Measurements from ENCODE around the gene NARS2. TPM values are rescaled to one million over a fixed set of nuclear protein-coding genes. Genes with fewer than 3 reads are reported as not detected.

NARS2 gene
- total and polyA plus RNA-seq, 9 of the 15 experiments (the other 6 are each of a cell fraction or from before 2014, with no cell fraction given), result 26.8 to 48.0 (median 34.2) TPM

DNA sequence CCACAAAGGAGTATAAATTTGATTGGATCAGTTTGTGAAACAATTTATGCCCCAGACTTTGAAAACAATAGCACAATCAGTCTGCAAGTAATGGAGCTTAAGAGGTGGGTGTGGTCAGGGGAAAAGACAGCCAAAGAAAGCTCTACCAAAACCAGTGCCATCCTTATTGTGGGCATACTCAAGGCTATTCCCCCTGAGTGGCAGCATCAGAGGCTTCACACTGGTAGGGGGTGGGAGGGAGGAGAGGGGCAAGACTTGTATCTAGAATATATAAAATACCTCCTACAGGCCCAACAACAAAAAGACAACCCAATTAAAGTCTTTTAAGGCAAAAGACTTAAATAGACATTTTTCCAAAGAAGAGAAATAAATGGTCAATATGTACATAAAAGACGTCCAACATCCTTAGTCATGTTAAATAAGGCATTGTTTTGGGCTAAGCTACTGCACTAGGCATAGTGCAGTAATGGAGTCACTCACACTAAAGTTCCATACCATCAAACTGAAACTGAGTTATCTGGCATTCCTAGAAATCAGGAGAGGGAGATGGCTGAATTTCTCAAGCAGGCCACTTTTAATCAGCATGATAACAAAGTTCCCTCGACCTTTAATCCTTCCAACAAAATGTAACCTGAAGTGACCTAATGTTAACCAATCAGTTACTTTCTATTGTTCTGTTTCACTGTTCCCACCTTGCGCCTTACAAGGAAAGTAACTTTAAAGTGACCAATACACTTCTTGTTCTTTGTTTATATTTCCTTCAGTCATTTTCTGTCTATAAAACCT lies 24.8 kb downstream of the NARS2 start (continued):
- TF ChIP-seq SOX6 (IDR thresholded peaks at IDR 0.05), result 0 out of 2 replicates have a peak, but pooled peaks have one; percentile 22
- peak; percentile 19; the same call in 1 of the 2 replicates for TF ChIP-seq PTTG1 (tag; IDR thresholded peaks at IDR 0.05; ENCODE audit: low read depth)
- TF ChIP-seq RCOR1 (IDR thresholded peaks at IDR 0.05; ENCODE audit: borderline replicate concordance in 1 of 2, low read depth in 2 of 2, low read length in 2 of 2), result 0 out of 4 replicates have a peak, but pooled peaks of 1 of the 2 experiments have one; percentile 21
- TF ChIP-seq KAT8 (IDR thresholded peaks at IDR 0.05; ENCODE audit: low read depth), result no peak
- TF ChIP-seq ZNF668 (CRISPR knock-in tag; IDR thresholded peaks at IDR 0.05), result no peak
- TF ChIP-seq SRSF9 (IDR thresholded peaks at IDR 0.05; ENCODE audit: borderline replicate concordance, low read depth, low read length), result no peak

DNA sequence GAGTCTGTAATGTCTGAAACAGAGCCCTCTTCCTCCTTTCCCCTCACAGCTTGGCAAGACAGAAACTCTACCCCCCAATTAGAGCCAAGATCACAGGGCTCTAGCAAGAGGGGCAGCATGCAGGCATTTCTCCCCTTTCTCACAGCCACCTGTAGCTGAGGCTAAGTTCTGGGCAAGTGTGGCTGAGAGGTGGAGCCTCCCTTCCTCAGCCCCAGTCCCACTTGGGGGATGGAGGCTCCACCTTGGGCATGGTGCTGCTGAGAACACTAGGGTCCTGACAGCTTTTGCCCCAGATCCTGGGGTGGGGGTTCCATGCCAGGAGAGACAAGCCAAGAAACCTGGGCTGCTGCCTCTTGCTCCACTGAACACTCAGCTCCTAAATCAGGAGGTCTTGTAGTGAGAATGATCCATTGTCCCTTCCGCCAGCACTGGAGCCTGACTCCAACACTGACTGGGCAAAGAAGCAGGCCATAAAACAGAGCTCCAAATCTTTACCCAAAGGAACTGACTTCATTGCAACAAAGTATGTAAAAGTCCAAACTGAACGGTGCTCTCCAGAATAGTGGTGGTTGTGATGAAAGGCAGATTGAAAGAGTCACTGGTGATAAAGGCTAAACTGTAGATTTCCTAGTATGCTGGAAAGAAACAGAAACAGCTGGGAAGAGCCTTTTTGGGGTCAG lies 25.6 kb downstream of the NARS2 start:
- no TSS peak for BruUV-seq (replicated peaks)

More for the DNA sequence above, 25.6 kb downstream of the NARS2 start:
- ChIA-PET POLR2A (interaction anchor here (0.5 to 1.8 kb wide), 7 partner anchors 10 to 984 kb away, joined by 3 to 7 read pairs (median 3); no protein-coding TSS in a partner anchor), CTCF (ENCODE audit: low intra/inter-chr PET ratio) (no interaction called here)
- Histone ChIP-seq H2AFZ (ENCODE audit: low read depth, low read length) (no peak overlapping the region), H3K9me1 (ENCODE audit: control insufficient read depth, insufficient read depth, low read length) (no peaks in the 10 kb centered on the region), H3K79me2 (ENCODE audit: control insufficient read depth, insufficient read depth, low read length) (peaks cover 12% of the 10 kb centered on the region; the same call in 2 of the 3 replicates), H3K4me3 (no peak overlapping the region), H3K4me1 (replicated peaks in 1 of 2; ENCODE audit: control insufficient read depth in 2 of 2, insufficient read depth in 2 of 2, low read length in 2 of 2) (peaks cover 4 to 15% of the 10 kb centered on the region in 2 experiments; a peak in 4 of 5 replicates), H4K20me1 (replicated peaks; ENCODE audit: control insufficient read depth, insufficient read depth, low read length) (peaks cover 9% of the 10 kb centered on the region; the same call in 1 of the 2 replicates), H3K9ac (ENCODE audit: insufficient read depth in 1 of 2, low read depth in 2 of 2, low read length in 2 of 2) (peak overlapping the region in 1 of 2 experiments; percentile 54; a peak in 2 of 4 replicates), H3K4me2 (ENCODE audit: insufficient read depth, low read length) (no peak overlapping the region), H3K9me3 (replicated peaks; ENCODE audit: control insufficient read depth, insufficient read depth, low read depth, low read length) (no peaks in the 10 kb centered on the region), H3K27ac (ENCODE audit: extremely low read depth, low read depth, low read length) (0 out of 3 replicates have a peak overlapping the region, but pooled peaks have one; percentile 6), H3K36me3 (ENCODE audit: control insufficient read depth, insufficient read depth, low read length) (peaks cover 17% of the 10 kb centered on the region; the same call in 2 of the 3 replicates), H3K27me3 (ENCODE audit: control insufficient read depth in 2 of 2, insufficient read depth in 2 of 2, low read length in 2 of 2) (no peaks in the 10 kb centered on the region)
- no peak for TF ChIP-seq ZFP30 (CRISPR knock-in tag; IDR thresholded peaks at IDR 0.05; ENCODE audit: borderline replicate concordance)
- TF ChIP-seq BCOR (IDR thresholded peaks at IDR 0.05), result no peak
- no peak for TF ChIP-seq MEIS2 (IDR thresholded peaks at IDR 0.05; ENCODE audit: partially characterized antibody)
- no peak for TF ChIP-seq ZNF146 (CRISPR knock-in tag; IDR thresholded peaks at IDR 0.05; ENCODE audit: unreplicated experiment)
- TF ChIP-seq RNF2 (IDR thresholded peaks at IDR 0.05), result no peak
- no peak for TF ChIP-seq JUND (IDR thresholded peaks at IDR 0.05; ENCODE audit: borderline replicate concordance, low read depth, low read length)
- no peak for TF ChIP-seq JUND (tag; IDR thresholded peaks at IDR 0.05; ENCODE audit: borderline replicate concordance, low read depth, low read length)
- no peak for TF ChIP-seq RHOXF2B (CRISPR knock-in tag; conservative IDR thresholded peaks at IDR 0.05)
- no peak for TF ChIP-seq TAF15 (IDR thresholded peaks at IDR 0.05; ENCODE audit: low read depth, low read length)
- intact Hi-C loops (cut with micrococcal nuclease) (no loop called here), in situ Hi-C loops (cut with MboI) (no loop called here)
- WGBS (ENCODE audit: insufficient coverage, low coverage, missing lambda C conversion rate), result 49% methylated on average over 2 of the region's 2 CpGs
- peak; percentile 53 for ATAC-seq
- no peak for DNase-seq (ENCODE audit: extremely low read depth in 1 of 4, low spot score in 3 of 4)
- no peak for FAIRE-seq

Measured in K562 (cell line).